Psoas muscle (tissue), 8 donors: Measurements from ENCODE around the gene MYO9B. TPM values are rescaled to one million over a fixed set of nuclear protein-coding genes. Genes with fewer than 3 reads are reported as not detected.

Experiments used
- ATAC-seq, 4 donors: fragments of 200-7000 bp; cut with Tn5 transposase; one replicate each; pipeline ENCODE4 v1.9.1; 2020; ENCODE audit warnings: moderate library complexity in 3 of 4, mild to moderate bottlenecking in 2 of 4
- DNase-seq, 2 donors: peaks; one replicate each; pipeline ENCODE4 v3.0.0-alpha.2; 2020
- H3K27ac ChIP-seq: fragments of 200-600 bp; one replicate; pipeline ENCODE4 v1.8.0; 2022
- H3K27me3 ChIP-seq, 3 donors: fragments of 200-600 bp in 1 of 3; one replicate each; pipeline versions ENCODE4 v1.6.1 to v1.8.0; 2013 to 2022; ENCODE audit warnings: low read length in 2 of 3, mild to moderate bottlenecking in 2 of 3, moderate library complexity in 1 of 3; ENCODE audit not compliant: insufficient read depth in 3 of 3
- H3K36me3 ChIP-seq, 2 donors: fragments of 200-600 bp in 1 of 2; one replicate each; pipeline versions ENCODE4 v1.6.1 to v1.8.0; 2013 to 2022; ENCODE audit warnings: low read depth in 1 of 2, mild to moderate bottlenecking in 1 of 2, moderate library complexity in 1 of 2; ENCODE audit not compliant: insufficient read depth in 1 of 2
- H3K4me1 ChIP-seq: fragments of 200-600 bp; one replicate; pipeline ENCODE4 v1.8.0; 2022
- H3K4me3 ChIP-seq: fragments of 200-600 bp; one replicate; pipeline ENCODE4 v1.8.0; 2022; ENCODE audit warnings: mild to moderate bottlenecking
- H3K9me3 ChIP-seq: fragments of 200-600 bp; one replicate; pipeline ENCODE4 v1.8.0; 2022
- WGBS, 3 donors: extraction: QIAGEN DNeasy Blood & Tissue Kit; methylation state at CpG; one replicate each; pipeline versions ENCODE4 v1.1.6 to v1.1.7; 2013; 5-methylcytosine and 5-hydroxymethylcytosine counted together
- intact Hi-C, 2 donors: fragments of 100-400 bp; cut with DNase I; formaldehyde crosslinking; loops; one replicate each; pipeline versions ENCODE4 v1.11.0 to v1.14.2; 2022
- polyA plus RNA-seq, 3 donors: library from polyadenylated mRNA; stranded (reverse); fragments of 200-250 nt; gene quantifications; one replicate each; pipeline ENCODE4 v1.2.3, GENCODE V29; 2013
- total RNA-seq, 4 donors: library from RNA; stranded (reverse); fragmentation: NEBNext Ultra II Directional in 2 of 4; extraction: Animal tissue kit (Norgen Biotek cat#: 25700) in 2 of 4; gene quantifications; one replicate each; pipeline versions ENCODE4 v1.2.1 to v1.2.4, GENCODE V29; 2021 to 2023
- TF ChIP-seq, protein P1 (sequence below): fragments of 200-600 bp; IDR thresholded peaks from one replicate; pipeline ENCODE4 v1.8.0; 2022; ENCODE audit warnings: antibody characterized with exemption
- donor health status: healthy with polysubstance abuse.
- donor health status: DM: no; HTN: no; CAD: no; lungs with moderate emphysema.
- donor health status: Bipolar disorder and iron deficiency.
- donor health status: healthy.
- donor health status: DM: yes; HTN: yes; CAD: no.
- donor health status: DM: no; HTN: no; CAD: no.
- donor health status: DM: no; HTN: no; CAD: no.
- donor health status: DM: yes; HTN: yes; CAD: no.

MYO9B gene
- total and polyA plus RNA-seq, 7 donors, result 9.0 to 23.7 (median 15.1) TPM

DNA sequence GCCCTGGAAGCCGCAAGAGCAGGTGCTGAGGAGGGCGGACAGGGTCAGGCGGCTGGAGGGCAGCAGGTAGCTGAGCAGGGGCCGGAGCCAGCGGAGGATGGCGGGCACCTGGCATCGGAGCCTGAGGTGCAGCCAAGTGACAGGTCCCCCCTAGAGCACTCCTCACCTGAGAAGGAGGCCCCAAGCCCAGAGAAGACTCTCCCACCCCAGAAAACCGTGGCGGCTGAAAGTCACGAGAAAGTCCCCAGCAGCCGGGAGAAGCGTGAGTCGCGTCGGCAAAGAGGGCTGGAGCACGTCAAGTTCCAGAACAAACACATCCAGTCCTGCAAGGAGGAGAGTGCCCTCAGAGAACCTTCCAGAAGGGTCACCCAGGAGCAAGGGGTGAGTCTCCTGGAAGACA is 119.0 kb downstream of the MYO9B start:
- intact Hi-C loops, result no loop called here
- H3K4me1 ChIP-seq, result no peaks in the 10 kb centered on the region
- H3K4me3 ChIP-seq, result no peak overlapping the region
- H3K27me3 ChIP-seq, result no peaks in the 10 kb centered on the region
- 96 to 98% (median 97%) methylated on average over 15 to 16 of the region's 16 CpGs for WGBS, 3 donors
- no peak overlapping the region for H3K27ac ChIP-seq
- TF ChIP-seq, protein P1, sequence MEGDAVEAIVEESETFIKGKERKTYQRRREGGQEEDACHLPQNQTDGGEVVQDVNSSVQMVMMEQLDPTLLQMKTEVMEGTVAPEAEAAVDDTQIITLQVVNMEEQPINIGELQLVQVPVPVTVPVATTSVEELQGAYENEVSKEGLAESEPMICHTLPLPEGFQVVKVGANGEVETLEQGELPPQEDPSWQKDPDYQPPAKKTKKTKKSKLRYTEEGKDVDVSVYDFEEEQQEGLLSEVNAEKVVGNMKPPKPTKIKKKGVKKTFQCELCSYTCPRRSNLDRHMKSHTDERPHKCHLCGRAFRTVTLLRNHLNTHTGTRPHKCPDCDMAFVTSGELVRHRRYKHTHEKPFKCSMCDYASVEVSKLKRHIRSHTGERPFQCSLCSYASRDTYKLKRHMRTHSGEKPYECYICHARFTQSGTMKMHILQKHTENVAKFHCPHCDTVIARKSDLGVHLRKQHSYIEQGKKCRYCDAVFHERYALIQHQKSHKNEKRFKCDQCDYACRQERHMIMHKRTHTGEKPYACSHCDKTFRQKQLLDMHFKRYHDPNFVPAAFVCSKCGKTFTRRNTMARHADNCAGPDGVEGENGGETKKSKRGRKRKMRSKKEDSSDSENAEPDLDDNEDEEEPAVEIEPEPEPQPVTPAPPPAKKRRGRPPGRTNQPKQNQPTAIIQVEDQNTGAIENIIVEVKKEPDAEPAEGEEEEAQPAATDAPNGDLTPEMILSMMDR, result no peak
- DNase-seq (no peak), ATAC-seq (no peak)
- H3K9me3 ChIP-seq, result no peaks in the 10 kb centered on the region
- peaks cover 0 to 79% of the 10 kb centered on the region in 2 donors for H3K36me3 ChIP-seq

DNA sequence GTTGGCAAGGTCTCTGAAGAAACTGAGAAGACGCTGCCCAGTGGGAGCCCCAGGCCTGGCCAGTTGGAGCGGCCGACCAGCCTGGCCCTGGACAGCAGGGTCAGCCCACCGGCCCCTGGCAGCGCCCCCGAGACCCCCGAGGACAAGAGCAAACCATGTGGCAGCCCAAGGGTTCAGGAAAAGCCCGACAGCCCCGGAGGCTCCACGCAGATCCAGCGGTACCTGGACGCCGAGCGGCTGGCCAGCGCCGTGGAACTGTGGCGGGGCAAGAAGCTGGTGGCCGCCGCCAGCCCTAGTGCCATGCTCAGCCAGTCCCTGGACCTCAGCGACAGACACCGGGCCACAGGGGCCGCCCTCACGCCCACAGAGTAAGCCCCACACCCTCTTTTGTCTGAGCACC is 119.5 kb downstream of the MYO9B start:
- Histone ChIP-seq H3K4me1 (no peaks in the 10 kb centered on the region), H3K36me3 (peaks cover 0 to 81% of the 10 kb centered on the region in 2 donors), H3K4me3 (no peak overlapping the region), H3K27me3 (no peaks in the 10 kb centered on the region), H3K9me3 (no peaks in the 10 kb centered on the region), H3K27ac (no peak overlapping the region)
- intact Hi-C loops, result no loop called here
- ATAC-seq (no peak), DNase-seq (no peak)
- 97 to 98% (median 98%) methylated on average over 14 to 23 of the region's 23 CpGs for WGBS, 3 donors
- TF ChIP-seq, protein P1, result no peak

DNA sequence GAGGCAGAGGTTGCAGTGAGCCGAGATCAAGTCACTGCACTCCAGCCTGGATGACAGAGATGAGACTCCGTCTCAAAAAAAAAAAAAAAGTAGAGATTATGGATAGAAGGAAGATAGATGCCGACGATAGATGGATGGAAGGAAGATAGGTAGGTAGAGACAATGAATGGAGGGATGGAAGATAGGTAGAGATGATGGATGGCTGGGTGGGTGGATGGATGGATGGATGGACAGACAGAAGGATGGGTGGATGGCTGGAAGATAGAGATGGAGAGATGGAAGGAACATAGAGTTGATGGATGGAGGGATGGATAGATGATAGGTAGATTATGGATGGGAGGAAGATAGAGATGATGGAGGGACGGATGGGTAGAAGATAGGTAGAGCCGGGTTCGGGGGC is 121.0 kb downstream of the MYO9B start:
- Histone ChIP-seq H3K4me1 (no peaks in the 10 kb centered on the region), H3K36me3 (peaks cover 0 to 81% of the 10 kb centered on the region in 2 donors), H3K27ac (no peak overlapping the region), H3K4me3 (no peak overlapping the region), H3K27me3 (no peaks in the 10 kb centered on the region), H3K9me3 (no peaks in the 10 kb centered on the region)
- intact Hi-C loops, result no loop called here
- WGBS, 3 donors, result 96 to 98% (median 98%) methylated on average over 7 of the region's 7 CpGs
- ATAC-seq (no peak), DNase-seq (no peak)
- TF ChIP-seq, protein P1, result no peak

- ATAC-seq, result no peak
- no peaks in the 10 kb centered on the region for H3K4me1 ChIP-seq
- H3K4me3 ChIP-seq, result no peak overlapping the region
- 94 to 97% (median 94%) methylated on average over 16 of the region's 16 CpGs for WGBS, 3 donors
- no peaks in the 10 kb centered on the region for H3K27me3 ChIP-seq
- intact Hi-C loops, result no loop called here
- no peak overlapping the region for H3K27ac ChIP-seq
- DNase-seq, result no peak
- H3K9me3 ChIP-seq, result no peaks in the 10 kb centered on the region
- TF ChIP-seq, protein P1, result no peak
- H3K36me3 ChIP-seq, result peaks cover 0 to 81% of the 10 kb centered on the region in 2 donors
These were observed 122.1 kb downstream of the MYO9B start for GRCh38 chr19:17197666-17198065.

GRCh38 chr19:17200408-17201079 is 125.0 kb downstream of the MYO9B start:
- intact Hi-C loops, result loop anchor here (5.0 to 10.0 kb wide), 2 partner anchors 56 to 82 kb away; partner anchors contain the start of gene ANKLE1 (in 1 of the 2)
- WGBS, 3 donors, result 86 to 87% (median 86%) methylated on average over 16 of the region's 16 CpGs

More at GRCh38 chr19:17200408-17201079, 125.0 kb downstream of the MYO9B start:
- Histone ChIP-seq H3K27me3 (no peaks in the 10 kb centered on the region), H3K27ac (no peak overlapping the region), H3K4me1 (no peaks in the 10 kb centered on the region), H3K36me3 (peaks cover 0 to 60% of the 10 kb centered on the region in 2 donors), H3K4me3 (no peak overlapping the region), H3K9me3 (no peaks in the 10 kb centered on the region)
- DNase-seq (no peak), ATAC-seq (no peak)
- TF ChIP-seq, protein P1, result no peak
